Subcutaneous adipose tissue (tissue), 4 donors: ENCODE results near the gene TMEM139. TPM values are rescaled to one million over a fixed set of nuclear protein-coding genes. Genes with fewer than 3 reads are reported as not detected.

Source experiments
- CTCF ChIP-seq: fragments of 450-650 bp; IDR thresholded peaks from one replicate; pipeline ENCODE4 v1.5.1; 2016; ENCODE audit warnings: low read depth, mild to moderate bottlenecking, control low read depth, antibody characterized with exemption, moderate library complexity
- total RNA-seq, 4 donors: library from RNA; depleted of rRNA; stranded (reverse); fragments of >200 nt; gene quantifications; one replicate each; pipeline ENCODE4 v1.1.0, GENCODE V29; 2016

The TMEM139 gene
- total RNA-seq, 4 donors from 2014 or later = 0.66 to 11.9 TPM; not detected in 2

GRCh38 chr7:143300959-143301935 is 16.5 kb downstream of the TMEM139 start:
- TF ChIP-seq CTCF = no peak

GRCh38 chr7:143303733-143304132 is 19.0 kb downstream of the TMEM139 start:
- TF ChIP-seq CTCF = no peak

DNA sequence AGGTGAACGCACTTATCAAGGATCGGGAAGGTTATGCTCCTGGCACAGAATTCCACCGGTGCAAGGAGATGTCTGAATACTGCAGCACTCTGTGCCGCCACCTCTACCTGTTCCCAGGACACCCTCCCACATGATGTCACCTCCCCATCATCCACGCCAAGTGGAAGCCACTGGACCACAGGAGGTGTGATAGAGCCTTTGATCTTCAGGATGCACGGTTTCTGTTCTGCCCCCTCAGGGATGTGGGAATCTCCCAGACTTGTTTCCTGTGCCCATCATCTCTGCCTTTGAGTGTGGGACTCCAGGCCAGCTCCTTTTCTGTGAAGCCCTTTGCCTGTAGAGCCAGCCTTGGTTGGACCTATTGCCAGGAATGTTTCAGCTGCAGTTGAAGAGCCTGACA is 20.2 kb downstream of the TMEM139 start:
- TF ChIP-seq CTCF = no peak

GRCh38 chr7:143305423-143306070 is 20.8 kb downstream of the TMEM139 start:
- no peak for TF ChIP-seq CTCF

DNA sequence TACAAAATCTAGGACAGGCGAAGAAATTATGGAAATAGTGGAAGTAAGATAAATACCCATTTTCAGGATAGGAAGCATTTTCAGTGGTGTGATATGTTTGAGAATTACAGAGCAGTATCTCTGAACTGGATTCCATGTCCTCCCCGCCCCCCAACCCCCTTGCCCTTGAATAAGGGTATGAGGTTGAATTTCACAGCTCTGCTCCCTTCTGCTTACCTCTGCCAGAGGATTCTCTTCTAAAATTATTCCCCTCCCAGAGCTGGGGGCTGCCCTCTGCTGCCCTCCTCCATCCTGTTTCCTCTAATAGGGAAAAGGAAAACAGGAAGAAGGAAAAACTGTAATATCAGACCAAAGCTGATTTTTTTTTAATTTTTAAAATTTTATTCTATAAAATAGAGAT is 23.9 kb downstream of the TMEM139 start:
- TF ChIP-seq CTCF = no peak

GRCh38 chr7:143314127-143314526 is 29.4 kb downstream of the TMEM139 start:
- no peak for TF ChIP-seq CTCF

- TF ChIP-seq CTCF = no peak
Measured at GRCh38 chr7:143315776-143316175, 31.0 kb downstream of the TMEM139 start, which contains the start of gene CLCN1. TSS of gene CLCN1 (plus strand) at chr7:143316111. CDS start at chr7:143316213, 102 bp downstream.
